ENCODE data around the gene ZNRF2.

The ZNRF2 gene

GRCh38 chr7:30363778-30364563 lies 79.6 kb downstream of the ZNRF2 start:
- H3K4me3 Mint-ChIP-seq, result no peak overlapping the region
- no peak for DNase-seq
- H3K36me3 Mint-ChIP-seq (ENCODE audit: low read depth), result no peaks in the 10 kb centered on the region
- TF ChIP-seq CTCF (IDR thresholded peaks at IDR 0.05), result no peak
- H3K9me3 Mint-ChIP-seq, result no peaks in the 10 kb centered on the region
- H3K27ac Mint-ChIP-seq, result no peak overlapping the region
- H3K27me3 Mint-ChIP-seq (ENCODE audit: low read depth, poor library complexity), result peaks cover 11% of the 10 kb centered on the region
- H3K4me1 Mint-ChIP-seq, result no peaks in the 10 kb centered on the region

GRCh38 chr7:30364773-30365172 lies 80.4 kb downstream of the ZNRF2 start:
- H3K4me1 Mint-ChIP-seq, result no peaks in the 10 kb centered on the region
- no peak overlapping the region for H3K4me3 Mint-ChIP-seq
- H3K27me3 Mint-ChIP-seq (ENCODE audit: low read depth, poor library complexity), result peaks cover 11% of the 10 kb centered on the region
- H3K36me3 Mint-ChIP-seq (ENCODE audit: low read depth), result no peaks in the 10 kb centered on the region
- no peak overlapping the region for H3K27ac Mint-ChIP-seq
- no peaks in the 10 kb centered on the region for H3K9me3 Mint-ChIP-seq
- no peak for TF ChIP-seq CTCF (IDR thresholded peaks at IDR 0.05)
- DNase-seq, result no peak

GRCh38 chr7:30365621-30366020 lies 81.2 kb downstream of the ZNRF2 start:
- Mint-ChIP-seq H3K4me3 (no peak overlapping the region), H3K4me1 (no peaks in the 10 kb centered on the region), H3K27ac (no peak overlapping the region), H3K36me3 (ENCODE audit: low read depth) (no peaks in the 10 kb centered on the region), H3K9me3 (no peaks in the 10 kb centered on the region), H3K27me3 (ENCODE audit: low read depth, poor library complexity) (peaks cover 7% of the 10 kb centered on the region)
- no peak for DNase-seq
- no peak for TF ChIP-seq CTCF (IDR thresholded peaks at IDR 0.05)

GRCh38 chr7:30366606-30367005 lies 82.2 kb downstream of the ZNRF2 start:
- no peaks in the 10 kb centered on the region for H3K4me1 Mint-ChIP-seq
- H3K27ac Mint-ChIP-seq, result no peak overlapping the region
- H3K4me3 Mint-ChIP-seq, result no peak overlapping the region
- TF ChIP-seq CTCF (IDR thresholded peaks at IDR 0.05), result no peak
- H3K36me3 Mint-ChIP-seq (ENCODE audit: low read depth), result no peaks in the 10 kb centered on the region
- no peaks in the 10 kb centered on the region for H3K9me3 Mint-ChIP-seq
- no peak for DNase-seq
- peaks cover 9% of the 10 kb centered on the region for H3K27me3 Mint-ChIP-seq (ENCODE audit: low read depth, poor library complexity)

GRCh38 chr7:30367561-30367960 lies 83.2 kb downstream of the ZNRF2 start:
- no peak for DNase-seq
- Mint-ChIP-seq H3K9me3 (no peaks in the 10 kb centered on the region), H3K27ac (no peak overlapping the region), H3K4me3 (no peak overlapping the region), H3K4me1 (no peaks in the 10 kb centered on the region), H3K36me3 (ENCODE audit: low read depth) (no peaks in the 10 kb centered on the region), H3K27me3 (ENCODE audit: low read depth, poor library complexity) (peaks cover 10% of the 10 kb centered on the region)
- no peak for TF ChIP-seq CTCF (IDR thresholded peaks at IDR 0.05)

- Mint-ChIP-seq H3K27me3 (ENCODE audit: low read depth, poor library complexity) (peaks cover 10% of the 10 kb centered on the region), H3K36me3 (ENCODE audit: low read depth) (no peaks in the 10 kb centered on the region), H3K27ac (no peak overlapping the region), H3K4me3 (no peak overlapping the region), H3K4me1 (no peaks in the 10 kb centered on the region), H3K9me3 (no peaks in the 10 kb centered on the region)
- TF ChIP-seq CTCF (IDR thresholded peaks at IDR 0.05), result no peak
- DNase-seq, result no peak
Measured at GRCh38 chr7:30369879-30370278, 85.5 kb downstream of the ZNRF2 start.
